ENCODE results near the gene SUMF1.

SUMF1 gene

DNA sequence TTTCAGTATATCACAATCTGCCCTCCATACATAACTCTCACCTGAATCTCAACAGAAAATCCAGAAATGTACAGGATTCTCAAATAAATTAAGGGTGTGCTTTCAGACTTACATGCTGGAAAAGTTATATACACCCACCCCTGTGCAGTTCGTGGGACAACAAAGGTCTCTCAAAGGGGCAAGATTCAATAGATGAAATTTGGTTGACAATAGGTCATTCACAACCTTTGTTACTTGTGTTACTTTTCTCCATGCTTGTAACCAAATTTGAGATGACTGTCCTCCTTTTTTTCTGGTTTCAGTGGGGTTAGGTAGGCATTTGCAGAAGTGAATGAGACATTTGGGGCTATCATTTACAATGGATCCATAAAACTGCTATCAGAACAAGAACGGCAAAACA lies 91.2 kb downstream of the SUMF1 start:
- DNase-seq = no peak

DNA sequence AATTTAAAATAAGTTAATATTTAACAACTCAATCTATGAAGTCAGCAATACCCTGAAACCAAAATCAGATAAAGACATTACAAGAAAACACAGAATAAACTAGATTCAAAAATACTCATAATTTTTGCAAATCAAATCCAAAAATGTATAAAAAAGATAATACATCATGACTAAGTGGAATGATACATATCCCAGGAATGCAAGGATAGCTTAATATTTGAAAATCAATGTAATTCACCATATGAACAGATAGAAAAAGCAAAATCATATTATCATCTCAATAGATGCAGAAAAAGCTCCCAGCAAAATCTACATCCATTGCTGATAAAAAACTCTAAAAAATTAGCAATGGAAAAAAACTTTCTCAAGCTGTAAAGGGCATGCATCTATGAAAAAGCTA lies 93.4 kb downstream of the SUMF1 start:
- no peak for DNase-seq

DNA sequence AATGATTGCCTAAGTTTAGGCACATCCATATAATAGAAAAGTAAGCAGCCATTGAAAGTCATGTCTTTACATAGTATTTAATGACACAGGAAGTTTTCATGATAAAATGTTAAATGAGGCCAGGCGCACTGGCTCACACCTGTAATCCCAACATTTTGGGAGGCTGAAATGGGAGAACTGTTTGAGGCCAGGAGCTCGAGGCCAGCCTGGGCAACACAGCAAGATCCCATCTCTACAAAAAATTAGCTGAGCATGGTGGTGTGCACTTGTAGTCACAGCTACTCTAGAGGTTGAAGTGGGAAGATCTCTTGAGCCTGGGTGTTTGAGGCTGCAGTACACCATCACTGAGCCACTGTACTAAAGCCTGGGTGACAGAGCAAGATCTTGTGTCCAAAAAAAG lies 104.5 kb downstream of the SUMF1 start:
- no peak for DNase-seq

DNA sequence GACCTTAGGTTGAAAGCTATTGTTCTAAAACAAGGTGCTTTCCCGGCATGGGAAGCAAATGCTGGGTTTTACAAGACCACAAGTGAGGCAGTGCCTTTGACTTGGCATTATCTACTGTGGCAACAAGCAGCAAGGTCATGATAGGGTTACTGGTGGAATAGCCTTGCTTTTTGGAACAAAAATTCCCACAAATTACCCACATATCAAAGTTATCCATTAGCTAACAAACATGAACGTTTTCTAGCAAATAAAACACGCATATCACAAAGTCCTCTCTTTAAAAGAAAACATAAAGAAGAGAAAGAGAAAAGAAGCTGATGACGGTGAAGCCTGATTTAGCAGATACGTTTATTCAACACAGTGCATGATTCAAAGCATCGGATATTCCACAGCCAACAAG lies 106.3 kb downstream of the SUMF1 start:
- no peak for DNase-seq

DNA sequence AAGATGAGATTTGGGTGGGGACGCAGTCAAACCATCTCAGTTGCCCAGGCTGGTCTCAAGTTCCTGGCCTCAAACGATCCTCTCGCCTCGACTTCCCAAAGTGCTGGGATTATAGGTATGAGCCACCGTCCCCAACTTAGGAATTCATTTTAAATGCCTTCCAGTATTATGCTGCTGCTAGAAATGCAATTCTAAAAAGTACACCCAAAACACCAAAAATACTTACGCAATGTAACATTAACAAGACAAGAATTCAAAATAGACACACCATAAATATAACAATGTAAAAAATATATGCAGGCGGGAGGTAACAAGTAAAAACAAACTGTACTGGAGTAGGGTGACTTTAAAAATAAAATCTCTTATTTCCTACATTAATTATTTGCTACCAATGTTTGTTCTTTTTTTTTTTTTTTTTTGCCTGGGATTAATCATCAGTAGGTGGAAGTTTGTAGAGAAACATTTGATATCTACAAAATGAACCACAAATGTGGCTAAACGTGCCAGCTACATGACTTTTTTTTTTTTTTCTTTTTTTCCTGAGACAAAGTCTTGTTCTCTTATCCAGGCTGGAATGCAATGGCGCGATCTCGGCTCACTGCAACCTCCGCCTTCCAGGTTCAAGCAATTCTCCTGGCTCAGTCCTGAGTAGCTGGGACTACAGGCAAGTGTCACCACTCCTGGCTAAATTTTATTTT lies 107.1 kb downstream of the SUMF1 start:
- DNase-seq = no peak

DNA sequence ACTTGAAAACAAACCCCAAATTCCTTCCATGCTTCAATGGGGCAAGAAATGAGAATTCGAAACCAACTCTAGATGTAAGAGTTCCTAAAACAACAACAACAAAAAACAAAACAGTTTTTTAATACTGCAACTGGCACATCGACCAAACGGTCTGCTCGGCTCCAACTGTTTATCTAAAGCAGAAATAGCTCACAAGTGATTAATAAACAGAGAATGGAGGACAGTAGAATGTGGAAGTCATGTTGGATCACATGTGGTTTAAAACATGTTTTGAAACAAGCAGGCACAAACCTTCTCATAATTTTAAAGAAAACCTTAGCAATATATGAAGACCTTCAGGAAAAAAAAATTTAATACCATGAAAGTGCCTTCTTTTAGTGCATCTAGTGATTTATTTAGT lies 108.8 kb downstream of the SUMF1 start:
- no peak for DNase-seq

DNA sequence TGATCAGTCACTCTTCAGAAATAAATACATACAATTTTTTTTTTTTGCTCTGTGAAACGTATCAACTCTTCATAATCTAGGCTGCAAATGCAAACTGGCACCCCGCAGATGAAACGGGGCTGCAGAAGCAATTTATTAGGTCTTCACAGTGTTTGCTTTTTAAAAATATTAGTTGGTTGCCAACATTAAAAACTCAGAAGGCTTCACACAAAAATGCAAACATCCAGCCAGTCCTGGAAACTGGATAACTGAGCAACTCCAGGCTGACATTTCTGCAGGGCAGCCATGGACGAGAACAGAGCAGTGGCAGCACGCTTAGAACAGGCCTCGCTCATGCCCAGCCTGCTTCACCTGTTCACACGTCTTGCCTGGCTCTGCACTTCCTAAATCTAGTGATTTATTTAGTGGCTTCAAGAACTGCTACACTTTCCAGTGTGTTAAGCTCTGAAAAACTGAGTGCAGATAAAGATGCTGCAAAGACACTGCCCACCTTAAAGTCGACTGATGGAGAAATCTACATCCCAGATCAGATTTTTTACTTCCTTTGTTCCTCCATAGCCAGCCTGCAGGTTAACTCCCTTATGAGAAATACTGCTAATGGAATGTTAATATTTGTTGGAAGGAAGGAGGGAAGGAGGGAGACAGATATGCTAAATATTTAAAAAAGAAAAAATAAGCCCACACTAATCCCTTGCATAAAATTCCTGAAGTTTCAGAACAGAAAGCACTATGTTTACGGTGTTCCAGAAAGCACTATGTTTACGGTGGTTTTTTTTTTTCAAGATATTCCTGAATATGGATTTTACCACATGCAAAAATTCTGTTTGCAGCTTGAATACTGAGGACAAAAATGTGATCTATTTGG lies 110.3 kb downstream of the SUMF1 start:
- DNase-seq = no peak

DNA sequence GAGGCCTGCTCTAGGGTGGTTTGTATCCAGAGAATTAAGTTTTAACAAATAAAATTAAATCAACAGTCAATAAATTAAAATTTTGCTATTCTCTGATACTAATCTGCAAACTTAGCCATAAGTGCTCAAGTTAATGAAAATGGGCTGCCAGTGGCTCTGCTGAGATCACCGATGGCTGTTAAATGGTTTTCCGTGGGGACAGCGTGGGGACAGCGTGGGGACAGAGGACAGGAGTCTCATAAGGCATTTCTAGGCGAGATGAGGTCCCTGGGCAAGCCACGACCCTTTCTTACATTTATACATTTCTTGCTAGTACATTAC lies 110.9 kb downstream of the SUMF1 start:
- no peak for DNase-seq

DNA sequence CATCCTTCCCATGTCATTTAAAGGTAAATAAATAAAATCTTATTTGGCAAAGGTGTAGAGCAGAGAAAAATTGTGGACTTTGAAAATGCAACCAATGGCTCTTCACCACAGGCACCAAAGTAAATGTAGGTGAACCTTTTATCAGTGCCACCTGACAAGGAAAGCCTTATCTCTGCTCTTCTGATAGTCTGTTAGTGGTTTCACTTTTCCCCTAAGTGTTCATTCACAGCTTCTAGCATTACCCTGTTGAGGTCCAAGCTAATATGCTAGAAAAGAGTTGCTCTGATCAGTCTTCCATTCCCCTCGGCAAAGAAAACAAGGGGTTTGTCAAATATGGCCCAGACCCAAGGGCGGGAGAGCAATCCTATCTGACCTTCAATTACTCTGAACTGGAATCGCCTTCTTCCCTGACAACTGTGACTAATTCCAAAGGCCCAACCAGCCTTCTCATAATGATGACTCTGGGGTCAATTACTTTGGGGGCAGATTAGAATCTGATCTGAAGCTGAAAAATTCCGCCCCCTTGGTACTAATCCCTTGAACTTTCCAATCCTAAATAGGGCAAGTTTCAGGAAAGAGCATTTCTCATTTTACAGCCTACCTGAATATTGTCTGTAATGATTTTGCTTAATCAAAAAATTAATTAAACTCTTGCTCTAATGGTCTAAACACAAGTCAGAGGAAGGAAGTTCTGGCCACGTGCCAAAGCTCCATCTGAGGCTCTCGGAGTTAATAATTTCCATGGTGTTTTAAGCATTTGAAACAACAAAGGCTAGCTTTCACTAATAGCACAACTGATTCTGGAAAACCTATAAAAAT lies 111.5 kb downstream of the SUMF1 start:
- no peak for DNase-seq

DNA sequence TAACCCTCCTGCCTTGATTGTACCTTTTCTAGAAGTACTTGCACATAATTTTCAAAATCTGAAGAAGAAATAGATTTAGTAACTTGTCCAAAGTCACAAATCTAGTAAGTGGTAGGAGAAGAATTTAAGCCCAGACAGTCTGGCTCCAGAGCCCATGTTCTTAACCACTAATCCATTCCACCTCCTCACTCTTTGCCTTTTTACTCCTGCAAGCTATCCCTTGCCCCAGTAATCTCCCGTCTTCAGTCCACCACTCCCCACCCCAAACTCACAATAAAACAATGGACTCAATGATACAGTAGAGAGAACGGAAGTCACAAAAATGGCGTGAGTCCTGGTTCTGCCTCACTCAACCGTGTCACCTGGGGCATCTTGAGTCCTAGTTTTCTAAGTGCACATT lies 115.2 kb downstream of the SUMF1 start:
- no peak for DNase-seq

DNA sequence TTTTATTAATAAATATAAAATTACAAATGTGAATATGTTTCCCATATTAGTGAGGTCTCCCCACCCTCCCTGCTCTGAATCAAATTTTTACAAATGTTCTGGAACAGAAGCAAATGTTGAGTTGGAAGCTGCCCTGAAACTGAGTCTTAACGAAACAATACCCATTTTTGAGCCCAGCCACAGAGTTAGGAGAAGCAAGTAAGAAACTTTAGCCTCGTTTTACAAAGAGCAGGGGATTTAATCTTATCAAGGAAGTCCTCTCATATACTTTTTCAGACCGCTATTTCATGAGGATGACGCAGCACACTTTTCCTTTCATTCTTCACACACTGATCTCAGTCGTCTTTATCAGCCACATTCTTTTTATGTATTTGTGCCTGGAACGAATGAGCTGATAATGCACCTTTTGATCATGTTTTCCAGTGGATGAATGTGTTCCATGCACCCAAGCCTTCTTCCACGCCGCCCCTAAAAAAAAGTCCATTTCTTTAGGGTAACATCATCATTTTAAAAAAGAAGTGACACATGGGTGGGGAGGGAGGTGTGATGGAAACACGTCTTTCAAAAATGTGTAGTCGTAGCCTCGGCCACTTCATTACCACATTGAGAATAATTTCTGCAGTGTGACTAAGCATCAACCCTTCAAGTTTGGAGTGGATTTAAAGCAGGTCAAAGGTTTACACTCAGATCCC lies 115.8 kb downstream of the SUMF1 start:
- DNase-seq = no peak

DNA sequence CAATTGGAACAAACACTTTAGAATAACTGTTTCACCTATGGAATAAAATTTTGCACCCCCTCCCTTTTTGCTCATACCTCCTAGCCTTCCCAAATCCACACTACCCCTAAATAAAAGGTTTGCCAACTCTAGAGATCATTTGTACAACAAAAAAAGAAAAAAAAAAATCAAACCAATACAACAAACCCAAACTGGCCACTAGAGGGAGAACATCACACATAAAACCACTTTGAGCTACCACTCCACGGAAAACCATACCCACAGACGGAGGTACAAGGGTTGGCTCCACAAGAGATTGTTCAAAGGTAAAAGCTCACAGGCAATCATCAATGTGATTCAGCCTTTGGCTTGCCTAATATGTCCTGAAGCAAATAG lies 116.3 kb downstream of the SUMF1 start:
- no peak for DNase-seq

DNA sequence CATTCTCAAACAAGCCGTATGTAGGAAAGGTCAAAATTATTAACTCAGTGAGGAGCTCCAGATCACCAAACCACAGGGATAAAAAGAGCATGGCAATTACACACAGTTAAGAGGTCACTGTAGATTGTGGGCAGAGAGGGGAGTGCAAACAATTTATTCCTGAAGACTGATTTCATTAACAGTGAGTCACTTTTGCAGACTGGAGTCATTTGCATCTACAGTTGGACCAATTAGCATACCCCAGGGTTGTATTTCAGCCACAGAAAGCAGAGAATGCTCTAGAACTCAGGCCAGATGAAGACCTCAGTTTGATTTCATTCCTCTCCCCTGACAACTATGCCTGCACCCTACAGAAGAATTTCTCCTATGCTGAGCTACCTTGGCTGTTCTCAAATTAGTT lies 123.8 kb downstream of the SUMF1 start:
- DNase-seq = no peak

DNA sequence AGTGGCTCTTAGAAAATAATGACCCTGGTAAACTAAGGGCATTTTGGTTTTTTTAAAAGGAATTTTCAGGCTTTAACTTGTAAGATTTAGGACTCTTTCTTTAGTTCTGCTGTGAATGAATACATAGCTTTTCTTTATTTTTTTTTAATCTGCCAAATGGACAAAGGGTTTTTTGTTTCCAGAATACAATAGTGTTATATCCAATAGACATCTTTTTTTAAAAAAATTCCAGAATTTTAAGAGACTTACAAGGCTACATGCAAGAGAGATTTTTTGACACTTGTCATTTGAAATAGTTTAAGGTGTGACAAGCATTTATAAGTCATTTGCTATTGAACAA lies 125.8 kb downstream of the SUMF1 start:
- no peak for DNase-seq

DNA sequence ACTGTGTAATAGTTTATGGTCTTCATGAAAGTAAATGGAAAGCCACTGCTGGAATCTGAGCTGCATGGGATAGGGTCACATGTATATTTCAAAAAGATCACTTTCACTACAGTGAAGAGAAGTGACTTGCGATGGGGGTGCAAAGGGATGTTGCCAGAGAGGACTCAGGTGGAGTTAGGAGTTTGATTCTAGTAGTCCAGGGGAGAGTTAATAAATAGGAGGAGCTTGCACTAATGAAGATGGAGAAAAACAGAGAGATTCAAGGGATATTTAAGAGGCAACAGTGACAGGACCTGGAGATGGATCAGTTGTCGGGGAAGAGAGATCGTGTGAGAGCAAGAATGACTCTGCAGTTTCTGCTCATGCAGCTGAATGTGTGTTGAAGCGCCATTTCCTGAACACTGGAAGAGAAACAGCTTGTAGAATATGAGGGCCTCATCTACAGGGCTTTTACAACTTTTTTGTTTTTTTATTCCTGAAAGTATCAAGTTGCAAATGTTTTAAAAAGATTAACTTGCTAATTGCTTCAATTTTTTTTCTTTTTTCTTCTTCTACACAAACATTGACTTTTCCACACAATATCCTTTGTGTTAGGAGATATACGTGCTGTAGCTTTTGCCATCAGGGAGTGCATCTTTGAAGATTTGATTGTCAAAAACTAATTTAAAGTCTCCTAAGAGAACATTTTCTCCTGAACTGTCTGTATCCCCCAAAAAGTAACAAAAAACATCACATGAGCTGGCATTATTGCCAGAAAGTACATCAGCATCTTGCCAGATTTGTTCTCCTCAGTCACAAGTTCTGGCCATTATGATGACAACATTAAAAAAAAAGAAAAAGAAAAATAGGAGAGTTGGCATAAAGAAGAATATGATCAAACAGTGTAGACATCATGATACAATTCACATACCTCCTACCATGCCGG lies 126.4 kb downstream of the SUMF1 start:
- no peak for DNase-seq

DNA sequence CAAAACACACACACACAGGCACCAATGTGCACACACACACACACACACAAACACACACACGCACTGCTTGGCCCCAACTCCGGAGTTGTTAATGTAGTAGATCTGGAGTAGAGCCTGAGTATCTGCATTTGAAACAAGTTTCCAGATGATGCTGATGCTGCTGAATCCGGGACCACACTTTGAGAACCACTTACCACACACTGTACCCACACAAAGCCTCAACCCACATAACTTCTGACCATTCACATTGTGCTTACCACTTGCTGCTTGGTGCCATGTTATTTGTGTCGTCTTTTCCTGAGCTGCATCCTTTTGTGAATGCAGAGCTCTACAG lies 127.0 kb downstream of the SUMF1 start:
- DNase-seq = no peak

DNA sequence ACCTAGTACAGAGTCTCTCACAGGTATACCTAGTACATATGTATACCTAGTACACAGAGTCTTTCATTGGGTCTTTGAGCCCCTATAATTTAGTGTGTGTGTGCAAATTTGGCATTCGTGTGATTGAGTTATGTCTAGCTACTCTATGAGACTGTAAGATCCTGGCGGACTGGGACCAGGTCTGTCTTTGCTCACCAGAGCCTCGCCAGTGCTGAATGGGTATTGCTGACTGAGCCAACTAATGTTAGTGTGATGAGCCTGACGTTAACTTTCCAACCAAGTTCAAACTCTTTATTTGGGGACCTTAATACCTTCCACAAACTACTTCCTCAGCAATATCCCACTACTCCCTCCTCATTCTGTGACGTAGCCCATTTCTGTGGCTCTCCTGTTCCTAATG lies 128.3 kb downstream of the SUMF1 start:
- DNase-seq = no peak

DNA sequence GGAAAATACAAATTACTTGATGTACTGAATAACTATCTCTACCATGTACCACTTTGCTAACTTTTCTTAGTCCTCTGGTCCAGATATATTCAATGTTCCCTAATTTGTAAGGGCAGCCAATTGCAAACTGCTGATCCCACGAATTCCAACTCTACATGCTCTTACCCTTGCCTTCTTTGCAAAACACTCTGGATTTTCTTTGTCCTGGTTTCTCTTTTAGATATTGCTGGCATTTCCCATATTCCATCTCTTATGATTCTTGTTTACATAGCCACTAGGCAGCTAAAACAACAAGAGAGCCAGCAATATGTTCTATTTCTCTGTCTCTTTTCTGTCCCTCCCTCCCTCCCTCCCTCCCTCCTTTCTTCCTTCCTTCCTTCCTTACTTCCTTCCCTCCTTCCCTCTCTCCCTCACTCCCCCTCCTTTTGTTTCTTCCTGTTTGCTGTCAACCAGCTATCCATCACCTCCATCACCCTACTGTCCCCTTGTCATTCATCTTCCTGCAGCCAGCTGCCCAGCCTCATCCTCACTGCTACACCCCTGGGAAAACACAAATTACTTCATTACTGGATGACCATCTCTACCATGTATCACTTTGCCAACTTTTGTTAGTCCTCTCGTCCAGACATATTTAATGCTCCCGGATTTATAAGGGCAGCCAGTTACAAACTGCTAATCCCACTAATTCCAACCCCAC lies 130.1 kb downstream of the SUMF1 start:
- no peak for DNase-seq

DNA sequence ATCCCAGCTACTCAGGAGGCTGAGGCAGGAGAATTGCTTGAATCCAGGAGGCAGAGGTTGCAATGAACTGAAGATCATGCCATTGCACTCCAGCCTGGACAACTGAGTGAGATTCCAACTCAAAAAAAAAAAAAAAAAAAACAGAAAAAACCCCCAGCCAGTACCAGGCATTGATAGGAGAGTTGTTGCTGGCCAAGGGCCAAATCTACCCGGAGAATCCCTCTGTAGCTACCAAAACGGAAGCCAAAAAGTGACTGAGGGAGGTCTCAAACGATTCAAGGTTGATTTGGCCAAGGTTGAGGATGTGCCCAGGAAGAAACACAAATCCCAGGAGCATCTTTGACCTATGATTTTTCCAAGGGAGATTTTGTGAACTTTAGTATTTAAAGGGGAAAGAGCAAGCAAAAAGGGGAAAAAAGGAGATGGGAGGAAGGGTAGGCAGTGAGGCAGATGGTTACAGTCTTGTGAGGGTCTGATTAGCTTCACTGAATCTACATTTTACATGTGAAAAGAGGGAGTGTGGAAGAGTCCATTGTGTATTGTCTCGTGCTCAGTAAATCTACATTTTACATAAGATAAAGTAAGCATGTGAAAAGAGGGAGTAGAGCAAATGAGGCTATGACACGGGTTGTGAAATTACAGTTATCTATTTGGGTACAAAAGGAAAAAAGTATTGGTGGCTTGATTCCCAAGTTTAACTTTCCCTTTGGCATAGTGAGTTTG lies 131.1 kb downstream of the SUMF1 start:
- DNase-seq = no peak

DNA sequence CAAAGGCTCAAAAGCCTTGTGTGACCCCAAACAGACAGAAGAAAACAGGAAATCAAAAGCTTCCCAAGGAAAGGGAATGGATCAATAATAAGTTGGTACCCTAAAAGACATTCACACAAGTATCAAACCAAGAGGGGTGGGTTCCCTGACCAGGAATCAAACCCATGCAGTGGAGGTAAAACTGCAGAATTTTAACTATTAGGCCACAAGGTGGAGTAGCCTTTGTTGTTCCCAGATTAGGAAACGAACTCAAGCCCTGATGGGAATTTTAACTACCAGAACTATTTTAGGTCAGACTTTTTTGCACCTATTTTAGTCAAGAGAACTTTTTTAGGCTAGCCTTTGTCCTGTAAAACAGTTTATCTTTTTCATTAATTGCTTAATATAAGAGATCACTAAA lies 132.5 kb downstream of the SUMF1 start:
- DNase-seq = no peak

DNA sequence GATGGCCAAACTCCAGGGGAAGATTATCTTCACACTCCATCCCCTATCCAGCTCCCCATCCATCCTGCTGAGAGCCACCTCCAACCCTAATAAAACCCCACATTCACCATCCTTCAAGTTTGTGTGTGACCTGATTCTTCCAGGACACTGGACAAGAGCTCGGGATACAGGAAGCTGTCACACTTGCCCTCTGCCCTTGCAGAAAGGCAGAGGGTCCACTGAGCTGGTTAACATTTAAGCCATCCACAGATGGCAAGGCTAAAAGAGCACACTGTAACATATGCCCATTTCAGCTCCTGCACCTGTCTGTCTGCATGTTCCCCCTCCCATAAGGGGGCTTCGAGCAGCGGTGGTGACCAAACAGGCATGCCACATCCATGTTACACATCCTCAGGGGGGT lies 134.1 kb downstream of the SUMF1 start:
- no peak for DNase-seq

Measured in GOT3 (cell line).